ENCODE results near the gene GPR162.

Gene GPR162

GRCh38 chr12:6823182-6824084 lies 1.8 kb downstream of the GPR162 start:
- DNase-seq: no peak

GRCh38 chr12:6824085-6824775 lies 2.6 kb downstream of the GPR162 start:
- no peak for DNase-seq

GRCh38 chr12:6824901-6825381 lies 3.3 kb downstream of the GPR162 start:
- no peak for DNase-seq

- DNase-seq: peak; percentile 81 to 84
Observed at GRCh38 chr12:6825398-6826124, 3.9 kb downstream of the GPR162 start.

- DNase-seq: no peak
Observed at GRCh38 chr12:6826125-6826733, 4.6 kb downstream of the GPR162 start.

GRCh38 chr12:6826734-6827436 lies 5.3 kb downstream of the GPR162 start:
- no peak for DNase-seq

GRCh38 chr12:6827437-6827911 lies 5.9 kb downstream of the GPR162 start:
- peak; percentile 83 to 85 for DNase-seq

GRCh38 chr12:6827982-6828780 lies 6.6 kb downstream of the GPR162 start, which contains the start of gene P3H3:
TSS of gene P3H3 (plus strand) at chr12:6828407. CDS start at chr12:6828441, 34 bp downstream.
- peak; percentile 47 to 54 for DNase-seq

- peak in 1 of 2 experiments; percentile 46 for DNase-seq
Observed at GRCh38 chr12:6828781-6829535, 7.3 kb downstream of the GPR162 start.

- DNase-seq: peak in 1 of 2 experiments; percentile 46
Observed at GRCh38 chr12:6829536-6830220, 8.1 kb downstream of the GPR162 start.

- no peak for DNase-seq
Observed at GRCh38 chr12:6830286-6830890, 8.8 kb downstream of the GPR162 start.

- DNase-seq: no peak
Observed at GRCh38 chr12:6830999-6831398, 9.4 kb downstream of the GPR162 start.

GRCh38 chr12:6831450-6831995 lies 9.9 kb downstream of the GPR162 start:
- DNase-seq: no peak

- no peak for DNase-seq
Observed at GRCh38 chr12:6832125-6832524, 10.5 kb downstream of the GPR162 start.

GRCh38 chr12:6833189-6833890 lies 11.7 kb downstream of the GPR162 start:
- no peak for DNase-seq

GRCh38 chr12:6834254-6834653 lies 12.6 kb downstream of the GPR162 start:
- no peak for DNase-seq

GRCh38 chr12:6834873-6835272 lies 13.3 kb downstream of the GPR162 start:
- no peak for DNase-seq

GRCh38 chr12:6836851-6837250 lies 15.2 kb downstream of the GPR162 start:
- no peak for DNase-seq
